Gastroesophageal sphincter (tissue), 4 donors: ENCODE results near the gene GH2. TPM values are rescaled to one million over a fixed set of nuclear protein-coding genes. Genes with fewer than 3 reads are reported as not detected.

Experiments
- ATAC-seq: fragments of 150-250 bp; one replicate; pipeline ENCODE4 v1.9.1; 2016; ENCODE audit warnings: mild to moderate bottlenecking, moderate library complexity
- H3K27ac ChIP-seq, 4 donors: fragments of 200-600 bp; sonication (generic) in 3 of 4; 1 replicate in 3 of 4; 2 replicates in 1 of 4; pipeline ENCODE4 v1.5.1; 2016 to 2019
- H3K27me3 ChIP-seq: fragments of 200-600 bp; sonication (generic); one replicate; pipeline ENCODE4 v1.5.1; 2019
- H3K36me3 ChIP-seq, 2 donors: fragments of 200-600 bp; sonication (generic); one replicate each; pipeline ENCODE4 v1.5.1; 2019; ENCODE audit warnings: control low read depth in 1 of 2
- H3K4me1 ChIP-seq, 3 donors: fragments of 200-600 bp; sonication (generic); 1 replicate in 2 of 3; 2 replicates in 1 of 3; pipeline ENCODE4 v1.5.1; 2016 to 2019; ENCODE audit warnings: control low read depth in 2 of 3
- H3K4me3 ChIP-seq, 2 donors: fragments of 200-600 bp; sonication (generic); one replicate each; pipeline ENCODE4 v1.5.1; 2019; ENCODE audit warnings: mild to moderate bottlenecking in 1 of 2, moderate library complexity in 1 of 2
- H3K9me3 ChIP-seq, 3 donors: fragments of 200-600 bp; sonication (generic); one replicate each; pipeline ENCODE4 v1.5.1; 2017 to 2019; ENCODE audit warnings: control low read depth in 2 of 3
- CTCF ChIP-seq, 4 experiments: fragments of 200-600 bp in 2 of 4; fragments of 450-650 bp in 2 of 4; sonication (generic) in 1 of 4; IDR thresholded peaks; one replicate each; pipeline ENCODE4 v1.5.1; 2017 to 2019; ENCODE audit warnings: antibody characterized with exemption in 4 of 4, mild to moderate bottlenecking in 2 of 4, moderate library complexity in 2 of 4
- EP300 ChIP-seq: sonication (generic); formaldehyde crosslinking; IDR thresholded peaks from one replicate; pipeline ENCODE4 v1.6.1; 2017; ENCODE audit warnings: antibody characterized with exemption, mild to moderate bottlenecking
- POLR2A ChIP-seq, 2 donors: fragments of 450-650 bp; IDR thresholded peaks; one replicate each; pipeline ENCODE4 v1.6.1; 2017; ENCODE audit warnings: antibody characterized with exemption in 2 of 2, mild to moderate bottlenecking in 2 of 2, moderate library complexity in 1 of 2
- POLR2AphosphoS5 ChIP-seq: sonication (generic); formaldehyde crosslinking; IDR thresholded peaks from one replicate; pipeline ENCODE4 v1.6.1; 2017; ENCODE audit warnings: antibody characterized with exemption
- WGBS, 2 donors: methylation state at CpG; one replicate each; pipeline ENCODE4 v1.1.5; 2018; ENCODE audit warnings: low coverage in 1 of 2; 5-methylcytosine and 5-hydroxymethylcytosine counted together
- total RNA-seq, 4 donors: library from RNA; depleted of rRNA; stranded (reverse); fragments of >200 nt; gene quantifications; one replicate each; pipeline ENCODE4 v1.1.0, GENCODE V29; 2016

GH2 gene
- total RNA-seq, 4 donors from 2014 or later, result not detected

- Histone ChIP-seq H3K4me1 (peaks cover 2 to 80% (median 35%) of the 10 kb centered on the region in 3 donors), H3K27me3 (no peaks in the 10 kb centered on the region), H3K4me3 (no peak overlapping the region), H3K36me3 (peaks cover 0 to 61% of the 10 kb centered on the region in 2 donors), H3K27ac (peak overlapping the region in 3 of 4 donors; percentile 93 to 98 (median 98)), H3K9me3 (no peaks in the 10 kb centered on the region)
- WGBS, 2 donors, result 90 to 92% methylated on average over 3 to 6 of the region's 7 CpGs
- no peak for TF ChIP-seq POLR2A (IDR thresholded peaks at IDR 0.05)
- TF ChIP-seq CTCF (IDR thresholded peaks at IDR 0.05), result no peak
- no peak for TF ChIP-seq POLR2AphosphoS5
- no peak for TF ChIP-seq EP300
- ATAC-seq, result no peak
Observed at GRCh38 chr17:63836811-63837210, 44.9 kb downstream of the GH2 start.

GRCh38 chr17:63835167-63835720 lies 46.5 kb downstream of the GH2 start:
- Histone ChIP-seq H3K27ac (peak overlapping the region in 3 of 4 donors; percentile 49 to 98 (median 98)), H3K4me1 (peaks cover 2 to 76% (median 26%) of the 10 kb centered on the region in 3 donors), H3K9me3 (no peaks in the 10 kb centered on the region), H3K36me3 (peaks cover 0 to 76% of the 10 kb centered on the region in 2 donors), H3K27me3 (no peaks in the 10 kb centered on the region), H3K4me3 (no peak overlapping the region)
- WGBS, 2 donors, result 85% methylated on average over 7 of the region's 9 CpGs; no CpG with 5 or more reads in 1 of the 2 donors
- TF ChIP-seq EP300, result no peak
- no peak for TF ChIP-seq CTCF (IDR thresholded peaks at IDR 0.05)
- no peak for TF ChIP-seq POLR2AphosphoS5
- TF ChIP-seq POLR2A (IDR thresholded peaks at IDR 0.05), result no peak
- ATAC-seq, result no peak

GRCh38 chr17:63834431-63835166 lies 47.1 kb downstream of the GH2 start:
- Histone ChIP-seq H3K27me3 (no peaks in the 10 kb centered on the region), H3K4me3 (no peak overlapping the region), H3K36me3 (peaks cover 0 to 83% of the 10 kb centered on the region in 2 donors), H3K4me1 (peaks cover 2 to 76% (median 24%) of the 10 kb centered on the region in 3 donors), H3K27ac (peak overlapping the region in 3 of 4 donors; percentile 49 to 98 (median 98)), H3K9me3 (no peaks in the 10 kb centered on the region)
- ATAC-seq, result no peak
- WGBS, 2 donors, result 10 to 26% methylated on average over 2 to 6 of the region's 13 CpGs
- TF ChIP-seq CTCF (IDR thresholded peaks at IDR 0.05) (peak in 3 of 4 experiments; percentile 51 to 52 (median 51)), POLR2AphosphoS5 (no peak)

- WGBS, 2 donors, result 76 to 79% methylated on average over 3 to 7 of the region's 15 CpGs
- no peak for ATAC-seq
- peaks cover 0 to 76% (median 24%) of the 10 kb centered on the region in 3 donors for H3K4me1 ChIP-seq
- peak overlapping the region in 3 of 4 donors; percentile 49 to 98 (median 98) for H3K27ac ChIP-seq
- no peak for TF ChIP-seq CTCF (IDR thresholded peaks at IDR 0.05)
- TF ChIP-seq POLR2AphosphoS5, result no peak
- TF ChIP-seq EP300, result no peak
- no peak for TF ChIP-seq POLR2A (IDR thresholded peaks at IDR 0.05)
- H3K9me3 ChIP-seq, result no peaks in the 10 kb centered on the region
- H3K27me3 ChIP-seq, result no peaks in the 10 kb centered on the region
- H3K36me3 ChIP-seq, result peaks cover 0 to 90% of the 10 kb centered on the region in 2 donors
- no peak overlapping the region for H3K4me3 ChIP-seq
Observed at GRCh38 chr17:63833741-63834373, 47.9 kb downstream of the GH2 start.
